Bronchial epithelial cell (primary cell): ENCODE data around the gene TCERG1L. TPM values are rescaled to one million over a fixed set of nuclear protein-coding genes. Genes with fewer than 3 reads are reported as not detected.

Experiments used
- DNase-seq: peaks from one replicate; pipeline ENCODE4 v3.0.0-alpha.2; 2010; ENCODE audit warnings: low read depth
- FAIRE-seq: peaks from 2 replicates; lab custom pipeline; 2011; peaks lifted over from hg19 to GRCh38; lab: Jason Lieb, UNC
- H3K27me3 ChIP-seq: 2 replicates; pipeline ENCODE4 v1.5.1; 2011; ENCODE audit warnings: low read length; ENCODE audit not compliant: control insufficient read depth, insufficient read depth
- H3K36me3 ChIP-seq: 2 replicates; pipeline ENCODE4 v1.5.1; 2011; ENCODE audit warnings: low read length; ENCODE audit not compliant: control insufficient read depth, insufficient read depth
- H3K4me3 ChIP-seq: 2 replicates; pipeline ENCODE4 v1.5.1; 2011; ENCODE audit warnings: mild to moderate bottlenecking, low read depth, low read length, control low read depth
- total RNA-seq: library from RNA; depleted of rRNA; stranded (reverse); fragments of >200 nt; gene quantifications from 2 replicates; pipeline ENCODE4 v1.2.1, GENCODE V29; 2014
- TF ChIP-seq, protein P1 (sequence below): IDR thresholded peaks from 2 replicates; pipeline ENCODE4 v1.5.1; 2011; ENCODE audit warnings: mild to moderate bottlenecking, moderate library complexity, low read length, control low read depth, inconsistent platforms; ENCODE audit not compliant: insufficient read depth, severe bottlenecking

Gene TCERG1L
- total RNA-seq, 1 donor from 2014 or later, result not detected

DNA sequence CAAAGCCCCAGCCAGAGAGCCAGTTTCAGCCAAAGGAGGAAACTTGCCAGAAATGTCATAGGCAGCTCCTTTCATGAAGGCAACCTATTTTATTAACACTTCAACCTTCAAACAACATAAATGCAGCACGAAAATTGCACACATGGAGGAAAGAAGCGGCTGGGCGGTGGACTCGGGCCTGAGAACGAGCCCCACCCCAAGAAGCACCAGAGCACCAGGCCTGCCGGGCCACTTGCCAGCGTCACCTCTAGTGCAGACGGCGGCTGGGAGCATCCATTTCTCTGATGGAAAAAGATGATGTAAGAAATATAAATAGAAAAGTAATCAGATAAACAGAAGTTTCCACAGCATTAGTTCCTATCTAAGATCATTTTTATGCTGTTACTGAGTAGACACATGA lies 100.0 kb downstream of the TCERG1L start:
- H3K4me3 ChIP-seq, result no peak overlapping the region
- TF ChIP-seq, protein P1, sequence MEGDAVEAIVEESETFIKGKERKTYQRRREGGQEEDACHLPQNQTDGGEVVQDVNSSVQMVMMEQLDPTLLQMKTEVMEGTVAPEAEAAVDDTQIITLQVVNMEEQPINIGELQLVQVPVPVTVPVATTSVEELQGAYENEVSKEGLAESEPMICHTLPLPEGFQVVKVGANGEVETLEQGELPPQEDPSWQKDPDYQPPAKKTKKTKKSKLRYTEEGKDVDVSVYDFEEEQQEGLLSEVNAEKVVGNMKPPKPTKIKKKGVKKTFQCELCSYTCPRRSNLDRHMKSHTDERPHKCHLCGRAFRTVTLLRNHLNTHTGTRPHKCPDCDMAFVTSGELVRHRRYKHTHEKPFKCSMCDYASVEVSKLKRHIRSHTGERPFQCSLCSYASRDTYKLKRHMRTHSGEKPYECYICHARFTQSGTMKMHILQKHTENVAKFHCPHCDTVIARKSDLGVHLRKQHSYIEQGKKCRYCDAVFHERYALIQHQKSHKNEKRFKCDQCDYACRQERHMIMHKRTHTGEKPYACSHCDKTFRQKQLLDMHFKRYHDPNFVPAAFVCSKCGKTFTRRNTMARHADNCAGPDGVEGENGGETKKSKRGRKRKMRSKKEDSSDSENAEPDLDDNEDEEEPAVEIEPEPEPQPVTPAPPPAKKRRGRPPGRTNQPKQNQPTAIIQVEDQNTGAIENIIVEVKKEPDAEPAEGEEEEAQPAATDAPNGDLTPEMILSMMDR, result no peak
- FAIRE-seq, result no peak
- DNase-seq, result no peak
- H3K36me3 ChIP-seq, result no peaks in the 10 kb centered on the region
- no peaks in the 10 kb centered on the region for H3K27me3 ChIP-seq

DNA sequence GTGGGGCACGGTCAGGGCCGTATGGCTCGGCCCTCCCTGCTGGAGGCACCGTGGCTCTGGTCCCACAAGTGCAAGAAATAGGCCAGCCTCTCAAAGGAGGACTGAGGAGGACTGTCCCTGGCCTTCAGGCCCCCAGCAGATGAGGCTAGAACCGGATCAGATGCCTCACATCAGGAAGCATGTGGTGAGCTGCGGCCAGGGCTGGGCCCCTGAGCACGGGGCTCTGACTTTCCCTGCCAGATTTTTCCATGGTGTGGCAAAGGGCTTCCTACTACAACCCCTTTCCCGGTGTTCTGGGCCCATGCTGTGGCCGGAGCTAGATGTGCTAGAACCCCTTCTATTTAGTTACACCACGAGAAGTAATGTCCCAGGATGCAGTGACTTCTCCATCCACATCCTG lies 100.4 kb downstream of the TCERG1L start:
- no peaks in the 10 kb centered on the region for H3K36me3 ChIP-seq
- H3K27me3 ChIP-seq, result no peaks in the 10 kb centered on the region
- TF ChIP-seq, protein P1, result no peak
- DNase-seq (no peak), FAIRE-seq (no peak)
- H3K4me3 ChIP-seq, result no peak overlapping the region

DNA sequence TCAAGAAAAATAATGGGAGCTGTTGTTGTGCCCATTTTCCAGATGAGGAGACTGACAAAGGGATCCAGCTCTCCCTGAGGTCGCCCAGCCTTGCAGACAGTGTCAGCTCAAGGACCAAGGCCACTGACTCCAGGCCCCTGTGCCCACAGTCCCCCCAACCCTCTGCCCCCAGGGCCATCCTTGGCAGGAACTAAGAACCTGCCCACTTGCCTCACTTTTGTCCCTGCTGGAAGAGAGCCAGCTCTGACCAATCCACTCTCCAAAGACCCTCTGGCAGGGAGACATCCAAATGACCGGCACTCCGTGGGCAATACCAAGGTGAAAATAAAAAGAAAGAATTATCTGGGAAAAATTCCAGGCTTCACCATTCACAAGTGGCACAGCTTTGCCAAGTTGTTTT lies 101.3 kb downstream of the TCERG1L start:
- Histone ChIP-seq H3K27me3 (no peaks in the 10 kb centered on the region), H3K4me3 (no peak overlapping the region), H3K36me3 (no peaks in the 10 kb centered on the region)
- FAIRE-seq, result no peak
- DNase-seq, result no peak
- TF ChIP-seq, protein P1, result no peak

DNA sequence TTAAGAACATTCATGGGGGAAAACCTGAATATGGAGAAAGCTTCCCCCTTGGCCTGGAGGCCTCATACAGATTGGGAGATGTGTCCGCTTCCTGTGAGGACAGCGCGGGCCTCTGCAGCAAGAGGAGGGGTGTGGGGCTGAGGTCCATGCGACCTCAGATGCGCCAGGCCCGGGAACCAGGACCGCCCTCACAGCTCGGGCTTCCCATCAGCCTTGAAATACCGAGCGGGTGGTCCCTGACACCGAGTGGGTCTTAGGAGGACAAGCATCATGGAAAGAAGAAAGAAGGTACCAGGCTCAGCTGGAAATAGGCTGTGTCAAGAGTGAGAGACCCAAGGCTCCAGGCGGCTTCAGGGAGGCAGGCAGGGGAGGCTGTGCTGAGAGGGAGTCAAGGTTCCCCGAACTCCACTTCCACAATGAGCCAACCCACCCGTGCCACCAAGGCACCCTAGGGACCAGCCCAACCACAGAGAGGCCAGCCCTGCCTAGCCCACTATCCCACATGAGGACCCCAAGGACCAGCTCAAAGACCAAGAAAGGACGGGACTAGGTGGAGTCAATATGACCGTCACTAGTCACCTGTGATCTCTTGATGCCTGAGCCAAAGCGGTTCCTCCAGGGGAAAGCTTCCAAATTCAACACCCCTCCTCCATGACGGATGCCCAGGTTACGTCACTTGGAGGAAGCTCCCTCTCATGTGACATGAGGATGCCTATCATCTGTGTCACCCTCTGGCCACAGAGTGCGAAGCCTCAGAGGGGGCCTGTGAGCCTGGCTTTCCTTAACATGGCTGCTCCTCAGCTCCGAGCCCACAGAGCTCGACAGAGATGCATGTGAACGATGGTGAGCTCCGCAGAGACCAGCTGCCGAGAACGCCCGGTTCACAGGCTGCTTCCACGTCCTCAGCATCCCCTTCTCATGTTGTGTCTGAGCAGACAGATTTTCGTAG lies 103.7 kb downstream of the TCERG1L start:
- DNase-seq (no peak), FAIRE-seq (no peak)
- Histone ChIP-seq H3K27me3 (no peaks in the 10 kb centered on the region), H3K4me3 (no peak overlapping the region), H3K36me3 (no peaks in the 10 kb centered on the region)
- TF ChIP-seq, protein P1, result no peak

DNA sequence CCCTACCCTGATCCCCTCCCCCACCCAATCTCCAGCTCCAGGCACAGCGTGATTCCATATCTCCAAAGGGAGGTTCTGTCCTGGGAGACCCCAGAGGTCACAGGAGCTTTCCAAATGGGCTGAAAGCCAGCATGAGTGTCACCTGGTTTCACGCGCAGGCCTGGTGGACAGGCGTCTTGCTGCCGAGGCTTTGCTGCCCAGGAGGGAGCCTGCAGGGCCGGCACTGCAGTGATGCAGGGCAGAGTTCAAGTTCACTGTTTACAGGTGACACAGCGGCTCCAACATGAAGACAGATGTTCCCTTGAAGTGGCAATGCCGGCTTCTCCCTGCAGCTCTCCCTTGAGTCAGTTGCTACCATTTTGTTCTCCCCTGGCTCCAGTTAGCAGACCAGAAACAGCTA lies 104.3 kb downstream of the TCERG1L start:
- no peak for DNase-seq
- TF ChIP-seq, protein P1, result no peak
- H3K4me3 ChIP-seq, result no peak overlapping the region
- no peak for FAIRE-seq
- H3K27me3 ChIP-seq, result no peaks in the 10 kb centered on the region
- no peaks in the 10 kb centered on the region for H3K36me3 ChIP-seq
